Thoracic aorta (tissue), 2 donors: Measurements from ENCODE around the gene TTC1. TPM values are rescaled to one million over a fixed set of nuclear protein-coding genes. Genes with fewer than 3 reads are reported as not detected.
A peak's percentile ranks its signal among the peaks of the same experiment; 100 is the strongest.

Experiments used
- ATAC-seq: fragments of 150-250 bp; one replicate; pipeline ENCODE4 v1.8.0; 2017; ENCODE audit warnings: low read depth; ENCODE audit not compliant: insufficient number of reproducible peaks, low FRiP score
- DNase-seq: peaks from one replicate; pipeline ENCODE4 v3.0.0-alpha.2; 2020; ENCODE audit warnings: low spot score
- H3K27ac ChIP-seq, 2 donors: fragments of 200-600 bp; sonication (generic); 1 replicate in 1 of 2; 2 replicates in 1 of 2; pipeline ENCODE4 v1.5.1; 2016; ENCODE audit warnings: mild to moderate bottlenecking in 2 of 2, moderate library complexity in 2 of 2
- H3K27me3 ChIP-seq: fragments of 200-600 bp; sonication (generic); replicated peaks from 2 replicates; pipeline ENCODE4 v1.6.0; 2016; ENCODE audit warnings: mild to moderate bottlenecking; ENCODE audit not compliant: insufficient read depth
- H3K36me3 ChIP-seq: fragments of 200-600 bp; sonication (generic); one replicate; pipeline ENCODE4 v1.5.1; 2016
- H3K4me1 ChIP-seq, 2 donors: fragments of 200-600 bp; sonication (generic); 1 replicate in 1 of 2; 2 replicates in 1 of 2; pipeline versions ENCODE4 v1.5.1 to v1.6.0; 2016; ENCODE audit warnings: low read depth in 2 of 2, mild to moderate bottlenecking in 1 of 2; ENCODE audit not compliant: control insufficient read depth in 1 of 2
- H3K4me3 ChIP-seq: fragments of 200-600 bp; sonication (generic); 2 replicates; pipeline ENCODE4 v1.5.1; 2016; ENCODE audit warnings: mild to moderate bottlenecking
- H3K9me3 ChIP-seq: fragments of 200-600 bp; sonication (generic); 2 replicates; pipeline ENCODE4 v1.5.1; 2016
- CTCF ChIP-seq: fragments of 200-600 bp; sonication (generic); IDR thresholded peaks from one replicate; pipeline ENCODE4 v1.5.1; 2019; ENCODE audit warnings: antibody characterized with exemption
- total RNA-seq, 2 donors: library from RNA; depleted of rRNA; stranded (reverse); fragments of >200 nt; gene quantifications; one replicate each; pipeline versions ENCODE4 v1.1.0 to v1.2.3, GENCODE V29; 2016

Gene TTC1
- total RNA-seq, 2 donors from 2014 or later, result 20.7 to 21.8 TPM

- DNase-seq (no peak), ATAC-seq (no peak)
- peaks cover 3 to 5% of the 10 kb centered on the region in 2 donors for H3K4me1 ChIP-seq
- no peaks in the 10 kb centered on the region for H3K9me3 ChIP-seq
- H3K27me3 ChIP-seq, result no peaks in the 10 kb centered on the region
- H3K4me3 ChIP-seq, result no peak overlapping the region
- no peak overlapping the region for H3K27ac ChIP-seq
- H3K36me3 ChIP-seq, result no peaks in the 10 kb centered on the region
- no peak for TF ChIP-seq CTCF
Measured at GRCh38 chr5:159982421-159983173, 26.3 kb upstream of the TTC1 start.

GRCh38 chr5:159987031-159987674 is 21.8 kb upstream of the TTC1 start:
- ATAC-seq (no peak), DNase-seq (no peak)
- H3K27me3 ChIP-seq, result no peaks in the 10 kb centered on the region

GRCh38 chr5:159990506-159990905 is 18.4 kb upstream of the TTC1 start:
- no peaks in the 10 kb centered on the region for H3K27me3 ChIP-seq
- no peak for ATAC-seq
- H3K27ac ChIP-seq, result no peak overlapping the region
- DNase-seq, result no peak
- no peaks in the 10 kb centered on the region for H3K36me3 ChIP-seq
- H3K4me1 ChIP-seq, result peaks cover 3 to 5% of the 10 kb centered on the region in 2 donors
- H3K4me3 ChIP-seq, result no peak overlapping the region
- peaks cover 4% of the 10 kb centered on the region for H3K9me3 ChIP-seq
- no peak for TF ChIP-seq CTCF

More at GRCh38 chr5:159987031-159987674, 21.8 kb upstream of the TTC1 start:
- Histone ChIP-seq H3K4me1 (peaks cover 3 to 5% of the 10 kb centered on the region in 2 donors), H3K36me3 (no peaks in the 10 kb centered on the region), H3K27ac (no peak overlapping the region), H3K9me3 (no peaks in the 10 kb centered on the region), H3K4me3 (peak overlapping the region; percentile 69)
- peak; percentile 76 for TF ChIP-seq CTCF

GRCh38 chr5:159992566-159992965 is 16.4 kb upstream of the TTC1 start:
- TF ChIP-seq CTCF, result no peak
- no peaks in the 10 kb centered on the region for H3K4me1 ChIP-seq
- peaks cover 4% of the 10 kb centered on the region for H3K9me3 ChIP-seq
- no peak overlapping the region for H3K27ac ChIP-seq
- H3K27me3 ChIP-seq, result no peaks in the 10 kb centered on the region
- ATAC-seq, result no peak
- no peaks in the 10 kb centered on the region for H3K36me3 ChIP-seq
- no peak for DNase-seq
- no peak overlapping the region for H3K4me3 ChIP-seq

- no peak overlapping the region for H3K4me3 ChIP-seq
- ATAC-seq, result no peak
- no peaks in the 10 kb centered on the region for H3K4me1 ChIP-seq
Measured at GRCh38 chr5:159993194-159993593, 15.7 kb upstream of the TTC1 start.

More at GRCh38 chr5:159993194-159993593, 15.7 kb upstream of the TTC1 start:
- Histone ChIP-seq H3K27ac (no peak overlapping the region), H3K36me3 (no peaks in the 10 kb centered on the region), H3K27me3 (no peaks in the 10 kb centered on the region), H3K9me3 (peaks cover 4% of the 10 kb centered on the region)
- no peak for DNase-seq
- TF ChIP-seq CTCF, result no peak
